Measurements from ENCODE around the gene MLH1. TPM values are rescaled to one million over a fixed set of nuclear protein-coding genes. Genes with fewer than 3 reads are reported as not detected.

The MLH1 gene
- total RNA-seq, 1 experiment from 2014 or later = 28.5 TPM

DNA sequence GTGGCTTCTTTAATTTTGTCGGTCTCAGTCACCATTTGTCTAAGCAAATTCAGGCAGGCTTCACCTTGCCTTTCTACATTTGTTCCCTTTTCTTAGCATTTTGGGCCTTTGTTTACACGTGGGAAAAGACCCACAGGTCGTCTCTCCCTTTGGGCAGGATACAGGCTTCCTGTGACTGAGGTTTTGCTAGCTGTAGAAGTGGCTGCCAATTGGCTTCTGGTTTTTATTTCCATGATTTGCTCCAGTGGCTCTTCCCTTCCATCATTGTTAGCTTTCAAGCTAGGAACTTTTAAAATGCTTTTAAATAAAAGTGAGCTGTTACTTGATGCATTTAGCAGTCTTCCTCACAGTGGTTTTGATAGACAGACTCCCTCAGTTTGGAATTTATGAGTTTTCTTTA lies 37.3 kb downstream of the MLH1 start:
- Histone ChIP-seq H3K27me3 (ENCODE audit: control insufficient read depth, insufficient read depth, low read length) (no peaks in the 10 kb centered on the region), H3K9me3 (ENCODE audit: control insufficient read depth, insufficient read depth, low read depth, low read length) (no peaks in the 10 kb centered on the region), H3K4me3 (ENCODE audit: low read depth in 2 of 2, low read length in 2 of 2) (no peak overlapping the region), H3K27ac (ENCODE audit: low read length) (no peak overlapping the region), H3K36me3 (ENCODE audit: control insufficient read depth, insufficient read depth, low read length) (peaks cover 18% of the 10 kb centered on the region), H3K4me1 (ENCODE audit: control insufficient read depth, insufficient read depth, low read length) (no peaks in the 10 kb centered on the region)
- in situ Hi-C loops (cut with HindIII; ENCODE audit: low pct_unique_long_range_greater_than_20kb, low sequenced_read_pairs) = no loop called here
- POLR2A ChIA-PET = interaction anchor here (0.7 kb wide), 1 partner anchor 537 kb away, joined by 10 read pairs; no protein-coding TSS in a partner anchor
- no peak for ATAC-seq
- TF ChIP-seq TCF7L2 (IDR thresholded peaks at IDR 0.05; ENCODE audit: low read depth, low read length) (no peak), POLR2AphosphoS5 (IDR thresholded peaks at IDR 0.05; ENCODE audit: low read depth, low read length) (no peak), REST (IDR thresholded peaks at IDR 0.05; ENCODE audit: insufficient read depth in 1 of 2, low read depth in 2 of 2, low read length in 1 of 2) (no peak), SIN3A (IDR thresholded peaks at IDR 0.05; ENCODE audit: borderline replicate concordance, insufficient read depth, low read depth, low read length) (no peak)
- TF ChIP-seq, protein P1, sequence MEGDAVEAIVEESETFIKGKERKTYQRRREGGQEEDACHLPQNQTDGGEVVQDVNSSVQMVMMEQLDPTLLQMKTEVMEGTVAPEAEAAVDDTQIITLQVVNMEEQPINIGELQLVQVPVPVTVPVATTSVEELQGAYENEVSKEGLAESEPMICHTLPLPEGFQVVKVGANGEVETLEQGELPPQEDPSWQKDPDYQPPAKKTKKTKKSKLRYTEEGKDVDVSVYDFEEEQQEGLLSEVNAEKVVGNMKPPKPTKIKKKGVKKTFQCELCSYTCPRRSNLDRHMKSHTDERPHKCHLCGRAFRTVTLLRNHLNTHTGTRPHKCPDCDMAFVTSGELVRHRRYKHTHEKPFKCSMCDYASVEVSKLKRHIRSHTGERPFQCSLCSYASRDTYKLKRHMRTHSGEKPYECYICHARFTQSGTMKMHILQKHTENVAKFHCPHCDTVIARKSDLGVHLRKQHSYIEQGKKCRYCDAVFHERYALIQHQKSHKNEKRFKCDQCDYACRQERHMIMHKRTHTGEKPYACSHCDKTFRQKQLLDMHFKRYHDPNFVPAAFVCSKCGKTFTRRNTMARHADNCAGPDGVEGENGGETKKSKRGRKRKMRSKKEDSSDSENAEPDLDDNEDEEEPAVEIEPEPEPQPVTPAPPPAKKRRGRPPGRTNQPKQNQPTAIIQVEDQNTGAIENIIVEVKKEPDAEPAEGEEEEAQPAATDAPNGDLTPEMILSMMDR (IDR thresholded peaks at IDR 0.05) = no peak
- CTCF ChIA-PET = no interaction called here
- BruUV-seq (replicated peaks) = no TSS peak
- intact Hi-C loops (cut with micrococcal nuclease; ENCODE audit: unreplicated experiment) = no loop called here
- no peak for DNase-seq (ENCODE audit: low read depth, low spot score)

DNA sequence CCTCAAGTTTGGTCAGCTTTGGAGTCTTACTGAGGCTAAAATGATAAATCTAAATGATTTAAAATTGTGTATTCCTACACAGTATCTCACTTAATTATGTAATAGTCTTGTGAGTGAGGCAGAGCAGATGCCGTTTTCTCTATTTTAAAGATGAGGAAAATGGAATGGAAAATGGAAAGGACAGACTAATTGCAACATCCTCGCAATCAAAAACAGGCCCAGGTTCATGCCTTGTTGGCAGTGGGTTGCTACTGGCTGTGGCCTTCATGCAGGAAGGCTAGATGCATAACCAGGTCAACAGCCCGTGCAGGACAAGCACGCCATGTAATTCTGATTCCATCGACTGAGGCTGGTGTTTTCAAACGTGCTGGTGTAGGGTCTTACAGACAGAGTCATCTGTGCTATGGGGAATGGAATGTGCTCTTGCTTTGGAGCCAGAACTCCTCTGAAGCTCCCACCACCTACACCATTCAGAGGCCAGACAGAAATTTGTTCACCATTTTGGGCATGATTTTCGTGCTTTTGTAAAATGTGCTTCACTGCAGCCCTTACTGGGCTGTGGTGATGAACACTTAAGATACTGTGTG lies 37.9 kb downstream of the MLH1 start:
- H3K27ac ChIP-seq (ENCODE audit: low read length) = no peak overlapping the region
- POLR2A ChIA-PET = no interaction called here
- ATAC-seq (no peak), DNase-seq (ENCODE audit: low read depth, low spot score) (no peak)
- H3K27me3 ChIP-seq (ENCODE audit: control insufficient read depth, insufficient read depth, low read length) = no peaks in the 10 kb centered on the region
- H3K9me3 ChIP-seq (ENCODE audit: control insufficient read depth, insufficient read depth, low read depth, low read length) = no peaks in the 10 kb centered on the region
- peaks cover 13% of the 10 kb centered on the region; the same call in 1 of the 2 replicates for H3K36me3 ChIP-seq (ENCODE audit: control insufficient read depth, insufficient read depth, low read length)
- BruUV-seq (replicated peaks) = no TSS peak
- CTCF ChIA-PET = no interaction called here
- no peak overlapping the region for H3K4me3 ChIP-seq (ENCODE audit: low read depth in 2 of 2, low read length in 2 of 2)
- intact Hi-C loops (cut with micrococcal nuclease; ENCODE audit: unreplicated experiment) = no loop called here
- no peak for TF ChIP-seq TCF7L2 (IDR thresholded peaks at IDR 0.05; ENCODE audit: low read depth, low read length)
- no peak for TF ChIP-seq SIN3A (IDR thresholded peaks at IDR 0.05; ENCODE audit: borderline replicate concordance, insufficient read depth, low read depth, low read length)
- TF ChIP-seq POLR2AphosphoS5 (IDR thresholded peaks at IDR 0.05; ENCODE audit: low read depth, low read length) = no peak
- no peak for TF ChIP-seq REST (IDR thresholded peaks at IDR 0.05; ENCODE audit: insufficient read depth in 1 of 2, low read depth in 2 of 2, low read length in 1 of 2)
- TF ChIP-seq, protein P1 (IDR thresholded peaks at IDR 0.05) = no peak
- no peaks in the 10 kb centered on the region for H3K4me1 ChIP-seq (ENCODE audit: control insufficient read depth, insufficient read depth, low read length)
- in situ Hi-C loops (cut with HindIII; ENCODE audit: low pct_unique_long_range_greater_than_20kb, low sequenced_read_pairs) = no loop called here
